Thoracic aorta (tissue), 2 donors: Measurements from ENCODE around the gene ZEB2. TPM values are rescaled to one million over a fixed set of nuclear protein-coding genes. Genes with fewer than 3 reads are reported as not detected.

Source experiments
- ATAC-seq: fragments of 150-250 bp; one replicate; pipeline ENCODE4 v1.8.0; 2017; ENCODE audit warnings: low read depth; ENCODE audit not compliant: insufficient number of reproducible peaks, low FRiP score
- DNase-seq: peaks from one replicate; pipeline ENCODE4 v3.0.0-alpha.2; 2020; ENCODE audit warnings: low spot score
- H3K27ac ChIP-seq, 2 donors: fragments of 200-600 bp; sonication (generic); 1 replicate in 1 of 2; 2 replicates in 1 of 2; pipeline ENCODE4 v1.5.1; 2016; ENCODE audit warnings: mild to moderate bottlenecking in 2 of 2, moderate library complexity in 2 of 2
- H3K27me3 ChIP-seq: fragments of 200-600 bp; sonication (generic); replicated peaks from 2 replicates; pipeline ENCODE4 v1.6.0; 2016; ENCODE audit warnings: mild to moderate bottlenecking; ENCODE audit not compliant: insufficient read depth
- H3K36me3 ChIP-seq: fragments of 200-600 bp; sonication (generic); one replicate; pipeline ENCODE4 v1.5.1; 2016
- H3K4me1 ChIP-seq, 2 donors: fragments of 200-600 bp; sonication (generic); 1 replicate in 1 of 2; 2 replicates in 1 of 2; pipeline versions ENCODE4 v1.5.1 to v1.6.0; 2016; ENCODE audit warnings: low read depth in 2 of 2, mild to moderate bottlenecking in 1 of 2; ENCODE audit not compliant: control insufficient read depth in 1 of 2
- H3K4me3 ChIP-seq: fragments of 200-600 bp; sonication (generic); 2 replicates; pipeline ENCODE4 v1.5.1; 2016; ENCODE audit warnings: mild to moderate bottlenecking
- H3K9me3 ChIP-seq: fragments of 200-600 bp; sonication (generic); 2 replicates; pipeline ENCODE4 v1.5.1; 2016
- CTCF ChIP-seq: fragments of 200-600 bp; sonication (generic); IDR thresholded peaks from one replicate; pipeline ENCODE4 v1.5.1; 2019; ENCODE audit warnings: antibody characterized with exemption
- total RNA-seq, 2 donors: library from RNA; depleted of rRNA; stranded (reverse); fragments of >200 nt; gene quantifications; one replicate each; pipeline versions ENCODE4 v1.1.0 to v1.2.3, GENCODE V29; 2016

Gene ZEB2
- total RNA-seq, 2 donors from 2014 or later = 122 to 190 TPM

GRCh38 chr2:144464730-144465129, 55.2 kb downstream of the ZEB2 start:
- Histone ChIP-seq H3K9me3 (no peaks in the 10 kb centered on the region), H3K27ac (no peak overlapping the region), H3K36me3 (no peaks in the 10 kb centered on the region), H3K27me3 (no peaks in the 10 kb centered on the region), H3K4me3 (no peak overlapping the region), H3K4me1 (peaks cover 7 to 47% of the 10 kb centered on the region in 2 donors)
- DNase-seq = no peak
- ATAC-seq = no peak
- TF ChIP-seq CTCF = no peak

- H3K36me3 ChIP-seq = no peaks in the 10 kb centered on the region
- no peaks in the 10 kb centered on the region for H3K27me3 ChIP-seq
- ATAC-seq = no peak
- no peak for TF ChIP-seq CTCF
- no peak overlapping the region for H3K4me3 ChIP-seq
- no peak for DNase-seq
- no peaks in the 10 kb centered on the region for H3K9me3 ChIP-seq
- peaks cover 7 to 54% of the 10 kb centered on the region in 2 donors for H3K4me1 ChIP-seq
- H3K27ac ChIP-seq = no peak overlapping the region
These were observed 56.7 kb downstream of the ZEB2 start for GRCh38 chr2:144463266-144463665.

- Histone ChIP-seq H3K27ac (peak overlapping the region; percentile 52 to 58), H3K9me3 (no peaks in the 10 kb centered on the region), H3K27me3 (no peaks in the 10 kb centered on the region), H3K4me3 (peak overlapping the region; percentile 24), H3K4me1 (peaks cover 8 to 64% of the 10 kb centered on the region in 2 donors), H3K36me3 (no peaks in the 10 kb centered on the region)
- DNase-seq (no peak), ATAC-seq (no peak)
- no peak for TF ChIP-seq CTCF
These were observed 57.7 kb downstream of the ZEB2 start for GRCh38 chr2:144462266-144462665.

- peak overlapping the region; percentile 52 to 58 for H3K27ac ChIP-seq
- TF ChIP-seq CTCF = no peak
- no peak for ATAC-seq
- no peak overlapping the region for H3K4me3 ChIP-seq
- H3K4me1 ChIP-seq = peaks cover 17 to 73% of the 10 kb centered on the region in 2 donors
- no peaks in the 10 kb centered on the region for H3K36me3 ChIP-seq
- no peak for DNase-seq
- no peaks in the 10 kb centered on the region for H3K9me3 ChIP-seq
- no peaks in the 10 kb centered on the region for H3K27me3 ChIP-seq
These were observed 58.6 kb downstream of the ZEB2 start for GRCh38 chr2:144461308-144461766.

GRCh38 chr2:144460727-144461307, 59.1 kb downstream of the ZEB2 start:
- peak overlapping the region in 1 of 2 donors; percentile 35 for H3K27ac ChIP-seq
- H3K36me3 ChIP-seq = no peaks in the 10 kb centered on the region
- ATAC-seq (no peak), DNase-seq (no peak)
- TF ChIP-seq CTCF = no peak
- no peaks in the 10 kb centered on the region for H3K27me3 ChIP-seq
- no peaks in the 10 kb centered on the region for H3K9me3 ChIP-seq
- peaks cover 22 to 78% of the 10 kb centered on the region in 2 donors for H3K4me1 ChIP-seq
- no peak overlapping the region for H3K4me3 ChIP-seq
